ENCODE results near the gene GPR137. TPM values are rescaled to one million over a fixed set of nuclear protein-coding genes. Genes with fewer than 3 reads are reported as not detected.

GPR137 gene
- total and polyA plus RNA-seq, 9 of the 15 experiments (the other 6 are each of a cell fraction or from before 2014, with no cell fraction given), result 0.32 to 26.7 (median 10.7) TPM

DNA sequence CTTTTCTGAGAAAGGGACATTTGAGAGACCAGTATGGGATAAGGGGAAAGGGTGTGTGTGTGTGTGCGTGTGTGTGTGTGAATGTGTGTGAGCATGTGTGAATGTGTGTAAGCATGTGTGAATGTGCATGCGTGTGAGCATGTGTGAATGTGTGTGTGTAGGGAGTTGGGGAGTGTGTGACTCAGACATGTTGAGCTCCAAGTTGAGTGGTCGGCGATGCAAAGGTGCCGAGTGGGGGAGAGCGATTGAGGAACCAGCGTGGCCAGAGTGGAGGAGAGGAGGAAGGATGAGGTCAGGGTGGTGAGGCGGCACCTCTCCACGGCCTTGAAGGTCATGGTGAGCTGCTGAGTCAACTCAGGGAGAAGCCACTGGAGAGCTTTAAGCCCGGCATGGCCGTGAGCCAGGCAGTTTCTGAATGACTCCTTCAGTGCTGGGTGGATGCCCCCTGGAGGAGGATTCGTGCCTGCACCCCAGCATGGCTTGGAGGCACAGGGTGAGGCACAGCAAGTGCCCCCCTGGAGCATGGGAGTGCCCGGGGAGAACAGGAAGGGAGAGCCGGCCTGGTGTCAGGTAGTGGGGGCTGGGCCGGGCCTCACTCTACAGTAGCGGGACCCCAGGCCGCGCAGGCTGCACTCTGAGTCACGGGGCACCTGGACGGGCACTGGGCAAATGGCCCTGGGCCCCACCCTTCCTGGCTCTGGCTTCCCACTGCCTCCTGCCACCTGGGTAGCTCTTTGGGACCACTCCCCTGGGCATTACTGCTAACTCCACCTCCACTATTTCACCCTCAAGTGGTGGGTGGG lies 46.1 kb downstream of the GPR137 start (continued):
- peak in 1 of 2 experiments; percentile 40; a peak in 1 of 4 replicates for TF ChIP-seq MAZ (CRISPR knock-in tag; conservative IDR thresholded peaks at IDR 0.05 in 1 of 2, IDR thresholded peaks at IDR 0.05 in 1 of 2)
- peak; percentile 59 for TF ChIP-seq POLR2G (IDR thresholded peaks at IDR 0.05; ENCODE audit: low read depth, low read length)
- TF ChIP-seq, protein P1, sequence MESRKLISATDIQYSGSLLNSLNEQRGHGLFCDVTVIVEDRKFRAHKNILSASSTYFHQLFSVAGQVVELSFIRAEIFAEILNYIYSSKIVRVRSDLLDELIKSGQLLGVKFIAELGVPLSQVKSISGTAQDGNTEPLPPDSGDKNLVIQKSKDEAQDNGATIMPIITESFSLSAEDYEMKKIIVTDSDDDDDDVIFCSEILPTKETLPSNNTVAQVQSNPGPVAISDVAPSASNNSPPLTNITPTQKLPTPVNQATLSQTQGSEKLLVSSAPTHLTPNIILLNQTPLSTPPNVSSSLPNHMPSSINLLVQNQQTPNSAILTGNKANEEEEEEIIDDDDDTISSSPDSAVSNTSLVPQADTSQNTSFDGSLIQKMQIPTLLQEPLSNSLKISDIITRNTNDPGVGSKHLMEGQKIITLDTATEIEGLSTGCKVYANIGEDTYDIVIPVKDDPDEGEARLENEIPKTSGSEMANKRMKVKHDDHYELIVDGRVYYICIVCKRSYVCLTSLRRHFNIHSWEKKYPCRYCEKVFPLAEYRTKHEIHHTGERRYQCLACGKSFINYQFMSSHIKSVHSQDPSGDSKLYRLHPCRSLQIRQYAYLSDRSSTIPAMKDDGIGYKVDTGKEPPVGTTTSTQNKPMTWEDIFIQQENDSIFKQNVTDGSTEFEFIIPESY (CRISPR knock-in tag; IDR thresholded peaks at IDR 0.05), result 0 out of 2 replicates have a peak, but pooled peaks have one; percentile 55
- no peak for TF ChIP-seq ZNF232 (CRISPR knock-in tag; IDR thresholded peaks at IDR 0.05)
- peak; percentile 91 for TF ChIP-seq SMARCA4 (IDR thresholded peaks at IDR 0.05)
- no peak for TF ChIP-seq ZNF197 (CRISPR knock-in tag; IDR thresholded peaks at IDR 0.05; ENCODE audit: low read depth)
- peak; percentile 71 for TF ChIP-seq DMBX1 (CRISPR knock-in tag; IDR thresholded peaks at IDR 0.05; ENCODE audit: borderline replicate concordance)
- TF ChIP-seq SIN3A (IDR thresholded peaks at IDR 0.05; ENCODE audit: borderline replicate concordance in 2 of 2, control insufficient read depth in 1 of 2, low read depth in 2 of 2, low read length in 2 of 2), result no peak
- peak; percentile 94 for TF ChIP-seq ESRRA (IDR thresholded peaks at IDR 0.05; ENCODE audit: borderline replicate concordance, low read depth)
- TF ChIP-seq FOXP1 (CRISPR knock-in tag; IDR thresholded peaks at IDR 0.05), result no peak
- TF ChIP-seq SPI1 (IDR thresholded peaks at IDR 0.05; ENCODE audit: borderline replicate concordance, low read depth, low read length), result 0 out of 2 replicates have a peak, but pooled peaks have one; percentile 23
- TF ChIP-seq, protein P2, sequence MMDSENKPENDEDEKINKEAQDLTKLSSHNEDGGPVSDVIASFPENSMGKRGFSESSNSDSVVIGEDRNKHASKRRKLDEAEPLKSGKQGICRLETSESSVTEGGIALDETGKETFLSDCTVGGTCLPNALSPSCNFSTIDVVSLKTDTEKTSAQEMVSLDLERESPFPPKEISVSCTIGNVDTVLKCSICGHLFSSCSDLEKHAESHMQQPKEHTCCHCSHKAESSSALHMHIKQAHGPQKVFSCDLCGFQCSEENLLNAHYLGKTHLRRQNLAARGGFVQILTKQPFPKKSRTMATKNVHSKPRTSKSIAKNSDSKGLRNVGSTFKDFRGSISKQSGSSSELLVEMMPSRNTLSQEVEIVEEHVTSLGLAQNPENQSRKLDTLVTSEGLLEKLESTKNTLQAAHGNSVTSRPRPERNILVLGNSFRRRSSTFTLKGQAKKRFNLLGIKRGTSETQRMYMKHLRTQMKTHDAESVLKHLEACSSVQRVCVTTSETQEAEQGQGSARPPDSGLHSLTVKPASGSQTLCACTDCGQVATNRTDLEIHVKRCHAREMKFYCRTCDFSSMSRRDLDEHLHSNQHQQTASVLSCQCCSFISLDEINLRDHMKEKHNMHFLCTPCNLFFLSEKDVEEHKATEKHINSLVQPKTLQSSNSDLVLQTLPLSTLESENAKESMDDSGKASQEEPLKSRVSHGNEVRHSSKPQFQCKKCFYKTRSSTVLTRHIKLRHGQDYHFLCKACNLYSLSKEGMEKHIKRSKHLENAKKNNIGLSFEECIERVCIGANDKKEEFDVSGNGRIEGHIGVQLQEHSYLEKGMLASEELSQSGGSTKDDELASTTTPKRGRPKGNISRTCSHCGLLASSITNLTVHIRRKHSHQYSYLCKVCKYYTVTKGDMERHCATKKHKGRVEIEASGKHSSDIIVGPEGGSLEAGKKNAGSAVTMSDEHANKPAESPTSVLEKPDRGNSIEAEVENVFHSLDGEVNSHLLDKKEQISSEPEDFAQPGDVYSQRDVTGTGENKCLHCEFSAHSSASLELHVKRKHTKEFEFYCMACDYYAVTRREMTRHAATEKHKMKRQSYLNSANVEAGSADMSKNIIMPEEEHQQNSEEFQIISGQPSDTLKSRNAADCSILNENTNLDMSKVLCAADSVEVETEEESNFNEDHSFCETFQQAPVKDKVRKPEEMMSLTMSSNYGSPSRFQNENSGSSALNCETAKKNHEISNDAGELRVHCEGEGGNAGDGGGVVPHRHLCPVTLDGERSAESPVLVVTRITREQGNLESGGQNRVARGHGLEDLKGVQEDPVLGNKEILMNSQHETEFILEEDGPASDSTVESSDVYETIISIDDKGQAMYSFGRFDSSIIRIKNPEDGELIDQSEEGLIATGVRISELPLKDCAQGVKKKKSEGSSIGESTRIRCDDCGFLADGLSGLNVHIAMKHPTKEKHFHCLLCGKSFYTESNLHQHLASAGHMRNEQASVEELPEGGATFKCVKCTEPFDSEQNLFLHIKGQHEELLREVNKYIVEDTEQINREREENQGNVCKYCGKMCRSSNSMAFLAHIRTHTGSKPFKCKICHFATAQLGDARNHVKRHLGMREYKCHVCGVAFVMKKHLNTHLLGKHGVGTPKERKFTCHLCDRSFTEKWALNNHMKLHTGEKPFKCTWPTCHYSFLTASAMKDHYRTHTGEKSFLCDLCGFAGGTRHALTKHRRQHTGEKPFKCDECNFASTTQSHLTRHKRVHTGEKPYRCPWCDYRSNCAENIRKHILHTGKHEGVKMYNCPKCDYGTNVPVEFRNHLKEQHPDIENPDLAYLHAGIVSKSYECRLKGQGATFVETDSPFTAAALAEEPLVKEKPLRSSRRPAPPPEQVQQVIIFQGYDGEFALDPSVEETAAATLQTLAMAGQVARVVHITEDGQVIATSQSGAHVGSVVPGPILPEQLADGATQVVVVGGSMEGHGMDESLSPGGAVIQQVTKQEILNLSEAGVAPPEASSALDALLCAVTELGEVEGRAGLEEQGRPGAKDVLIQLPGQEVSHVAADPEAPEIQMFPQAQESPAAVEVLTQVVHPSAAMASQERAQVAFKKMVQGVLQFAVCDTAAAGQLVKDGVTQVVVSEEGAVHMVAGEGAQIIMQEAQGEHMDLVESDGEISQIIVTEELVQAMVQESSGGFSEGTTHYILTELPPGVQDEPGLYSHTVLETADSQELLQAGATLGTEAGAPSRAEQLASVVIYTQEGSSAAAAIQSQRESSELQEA (IDR thresholded peaks at IDR 0.05; ENCODE audit: low read depth), result peak; percentile 44; the same call in 1 of the 2 replicates
- TF ChIP-seq, protein P3, sequence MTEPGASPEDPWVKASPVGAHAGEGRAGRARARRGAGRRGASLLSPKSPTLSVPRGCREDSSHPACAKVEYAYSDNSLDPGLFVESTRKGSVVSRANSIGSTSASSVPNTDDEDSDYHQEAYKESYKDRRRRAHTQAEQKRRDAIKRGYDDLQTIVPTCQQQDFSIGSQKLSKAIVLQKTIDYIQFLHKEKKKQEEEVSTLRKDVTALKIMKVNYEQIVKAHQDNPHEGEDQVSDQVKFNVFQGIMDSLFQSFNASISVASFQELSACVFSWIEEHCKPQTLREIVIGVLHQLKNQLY (CRISPR knock-in tag; conservative IDR thresholded peaks at IDR 0.05), result no peak
- peak; percentile 33 for TF ChIP-seq HMGN3 (IDR thresholded peaks at IDR 0.05; ENCODE audit: borderline replicate concordance, extremely low read depth, insufficient read length, low read depth, low read length)
- peak; percentile 33; the same call in 1 of the 2 replicates for TF ChIP-seq NFATC3 (IDR thresholded peaks at IDR 0.05)
